ENCODE measurements around the gene ZSCAN21. TPM values are rescaled to one million over a fixed set of nuclear protein-coding genes. Genes with fewer than 3 reads are reported as not detected.
A peak's percentile ranks its signal among the peaks of the same experiment; 100 is the strongest.

Gene ZSCAN21
- total RNA-seq, 2 experiments from 2014 or later: 9.8 to 10.1 TPM

DNA sequence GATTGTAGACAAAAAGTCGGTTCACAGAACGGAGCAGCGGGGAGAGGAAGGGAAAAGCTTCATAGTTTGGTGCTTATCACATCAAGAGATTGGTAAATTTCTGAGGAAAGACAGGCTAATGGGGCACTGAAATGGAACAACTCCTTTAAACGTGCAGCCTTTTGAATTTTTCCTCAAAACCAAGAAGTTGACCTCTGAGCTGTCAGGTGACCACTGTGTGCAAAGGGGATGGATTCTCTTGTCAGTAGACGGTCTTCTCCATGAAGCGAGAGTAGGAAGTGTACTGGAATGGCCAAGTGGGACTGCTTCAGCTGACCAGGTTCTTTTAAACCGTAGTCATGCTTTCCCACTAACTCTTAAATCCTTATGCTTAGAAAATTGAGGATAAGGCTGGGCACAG is 11.2 kb upstream of the ZSCAN21 start:
- H3K36me3 Mint-ChIP-seq: peaks cover 38% of the 10 kb centered on the region
- H3K27ac Mint-ChIP-seq: no peak overlapping the region
- no peaks in the 10 kb centered on the region for H3K27me3 Mint-ChIP-seq
- ATAC-seq (ENCODE audit: low read depth): no peak
- DNase-seq: no peak
- peaks cover 19% of the 10 kb centered on the region for H3K4me1 Mint-ChIP-seq
- H3K4me3 Mint-ChIP-seq: no peak overlapping the region
- H3K9me3 Mint-ChIP-seq: no peaks in the 10 kb centered on the region
- POLR2A ChIA-PET: interaction anchor here (0.6 kb wide), 1 partner anchor 18 kb away, joined by 3 read pairs; no protein-coding TSS in a partner anchor

DNA sequence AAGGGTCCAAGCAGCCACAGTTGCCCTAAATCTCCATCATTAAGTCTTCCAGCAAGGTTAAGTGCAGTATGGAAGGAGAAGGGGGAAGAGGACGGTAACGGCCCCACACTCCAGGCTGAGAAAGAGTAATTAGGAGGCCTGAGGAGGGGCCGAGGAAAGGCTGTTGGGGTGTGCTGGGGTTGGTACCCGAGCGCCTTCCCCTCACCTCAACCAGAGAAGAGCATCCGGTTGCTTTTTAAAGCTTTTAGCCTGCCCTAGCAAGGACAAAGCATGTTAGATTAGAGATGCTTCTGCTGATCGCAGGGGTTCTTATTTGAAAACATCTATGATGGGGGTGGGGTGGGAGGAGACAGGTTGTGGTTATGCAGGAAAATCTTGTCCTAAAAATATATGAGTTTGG is 9.0 kb upstream of the ZSCAN21 start:
- DNase-seq (no peak), ATAC-seq (ENCODE audit: low read depth) (peak; percentile 70)
- Mint-ChIP-seq H3K36me3 (peaks cover 19% of the 10 kb centered on the region), H3K9me3 (no peaks in the 10 kb centered on the region), H3K4me1 (peaks cover 24% of the 10 kb centered on the region), H3K4me3 (no peak overlapping the region), H3K27ac (no peak overlapping the region), H3K27me3 (no peaks in the 10 kb centered on the region)
- POLR2A ChIA-PET: interaction anchor here (1.0 to 1.7 kb wide), 2 partner anchors 9 to 24 kb away, joined by 3 to 5 read pairs; partner anchors contain the start of gene ZSCAN21

DNA sequence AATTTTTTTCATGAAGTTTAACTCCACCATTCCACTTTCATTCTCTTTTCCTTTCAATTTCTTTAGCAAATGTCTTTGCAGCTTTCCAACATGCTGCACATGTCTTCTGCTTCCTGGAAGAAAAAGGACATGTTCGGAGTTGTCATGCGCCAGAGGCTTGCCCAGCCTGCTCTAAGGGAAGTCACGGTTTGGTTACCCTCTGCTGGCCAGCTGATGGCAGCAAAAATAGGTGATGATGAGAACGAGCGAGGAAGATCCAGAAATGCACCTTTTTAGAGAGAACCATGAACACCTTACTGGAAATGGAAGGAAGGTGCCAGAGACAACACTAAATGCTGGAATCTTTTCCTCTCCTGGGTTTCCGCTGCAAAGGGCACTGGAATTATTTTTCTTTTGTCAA is 4.9 kb upstream of the ZSCAN21 start:
- H3K4me3 Mint-ChIP-seq: peak overlapping the region; percentile 16
- no peaks in the 10 kb centered on the region for H3K27me3 Mint-ChIP-seq
- no peaks in the 10 kb centered on the region for H3K9me3 Mint-ChIP-seq
- DNase-seq: no peak
- H3K4me1 Mint-ChIP-seq: peaks cover 20% of the 10 kb centered on the region
- POLR2A ChIA-PET: no interaction called here
- H3K36me3 Mint-ChIP-seq: peaks cover 4% of the 10 kb centered on the region
- H3K27ac Mint-ChIP-seq: no peak overlapping the region
- no peak for ATAC-seq (ENCODE audit: low read depth)

DNA sequence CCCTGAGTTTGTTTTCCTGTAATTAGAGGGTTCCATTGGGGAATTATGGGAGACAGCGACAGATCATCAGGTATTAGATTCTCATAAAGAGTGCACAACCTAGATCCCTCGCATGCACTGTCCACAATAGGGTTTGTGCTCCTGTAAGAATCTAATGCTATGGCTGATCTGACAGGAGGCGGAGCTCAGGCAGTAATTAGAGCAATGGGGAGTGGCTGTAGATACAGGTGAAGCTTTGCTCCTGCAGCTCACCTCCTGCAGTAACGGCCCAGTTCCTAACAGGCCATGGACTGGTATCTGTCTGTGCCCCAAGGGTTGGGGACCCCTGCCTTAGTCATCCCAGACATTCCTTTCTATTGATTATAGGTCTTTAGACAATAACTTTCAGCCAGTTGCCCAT is 894 bp upstream of the ZSCAN21 start:
- ATAC-seq (ENCODE audit: low read depth): no peak
- Mint-ChIP-seq H3K4me1 (peaks cover 16% of the 10 kb centered on the region), H3K36me3 (no peaks in the 10 kb centered on the region), H3K27ac (peak overlapping the region; percentile 54), H3K9me3 (no peaks in the 10 kb centered on the region), H3K27me3 (no peaks in the 10 kb centered on the region), H3K4me3 (peak overlapping the region; percentile 51)
- no peak for DNase-seq
- POLR2A ChIA-PET: interaction anchor here (1.9 kb wide), 1 partner anchor 33 kb away, joined by 9 read pairs; the partner anchor contains the start of gene ZKSCAN1

DNA sequence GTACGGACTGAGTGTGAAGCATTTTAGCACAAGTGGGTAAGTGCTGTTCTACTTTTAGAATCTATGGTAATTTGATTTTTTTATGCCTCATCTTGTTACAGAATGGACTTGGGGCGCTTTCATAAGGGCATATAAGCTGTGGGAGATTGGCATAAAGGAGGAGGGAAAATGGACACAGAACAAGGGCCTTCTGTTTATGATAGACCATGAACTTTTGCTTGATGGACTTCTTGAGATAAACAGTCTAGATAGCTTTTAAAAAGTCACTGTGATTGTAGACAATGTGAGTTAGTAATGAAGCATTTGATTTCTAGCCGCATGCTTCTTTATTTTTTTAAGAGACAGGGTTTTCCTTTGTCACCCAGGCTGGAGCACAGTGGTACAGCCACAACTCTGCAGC is 2.0 kb downstream of the ZSCAN21 start:
- POLR2A ChIA-PET: no interaction called here
- no peak for DNase-seq
- Mint-ChIP-seq H3K27ac (no peak overlapping the region), H3K4me1 (peaks cover 11% of the 10 kb centered on the region), H3K27me3 (no peaks in the 10 kb centered on the region), H3K9me3 (no peaks in the 10 kb centered on the region), H3K36me3 (no peaks in the 10 kb centered on the region), H3K4me3 (peak overlapping the region; percentile 28)
- no peak for ATAC-seq (ENCODE audit: low read depth)

DNA sequence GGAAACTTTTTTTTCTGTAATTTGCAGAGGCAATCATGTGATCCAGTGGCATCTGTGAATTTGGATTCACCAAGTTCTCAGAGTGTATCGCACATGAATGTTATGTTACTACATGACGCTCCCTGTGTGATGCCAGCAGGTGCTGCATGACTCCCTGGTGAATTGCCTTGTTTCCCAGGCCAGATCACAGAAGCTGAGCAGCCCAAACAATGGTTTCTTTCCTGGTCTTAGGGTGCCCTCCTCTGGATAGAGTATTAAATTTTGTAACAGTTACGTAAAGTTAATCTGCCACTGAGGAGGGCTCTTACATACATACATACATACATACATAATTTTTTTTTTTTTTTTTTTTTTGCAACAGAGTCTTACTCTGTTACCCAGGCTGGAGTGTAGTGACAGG is 3.6 kb downstream of the ZSCAN21 start:
- H3K36me3 Mint-ChIP-seq: no peaks in the 10 kb centered on the region
- peaks cover 11% of the 10 kb centered on the region for H3K4me1 Mint-ChIP-seq
- POLR2A ChIA-PET: interaction anchor here (0.7 to 1.0 kb wide), 3 partner anchors 60 to 1268 kb away, joined by 4 to 5 read pairs (median 4); no protein-coding TSS in a partner anchor
- DNase-seq (no peak), ATAC-seq (ENCODE audit: low read depth) (peak; percentile 30)
- no peaks in the 10 kb centered on the region for H3K27me3 Mint-ChIP-seq
- H3K4me3 Mint-ChIP-seq: no peak overlapping the region
- no peaks in the 10 kb centered on the region for H3K9me3 Mint-ChIP-seq
- H3K27ac Mint-ChIP-seq: no peak overlapping the region

DNA sequence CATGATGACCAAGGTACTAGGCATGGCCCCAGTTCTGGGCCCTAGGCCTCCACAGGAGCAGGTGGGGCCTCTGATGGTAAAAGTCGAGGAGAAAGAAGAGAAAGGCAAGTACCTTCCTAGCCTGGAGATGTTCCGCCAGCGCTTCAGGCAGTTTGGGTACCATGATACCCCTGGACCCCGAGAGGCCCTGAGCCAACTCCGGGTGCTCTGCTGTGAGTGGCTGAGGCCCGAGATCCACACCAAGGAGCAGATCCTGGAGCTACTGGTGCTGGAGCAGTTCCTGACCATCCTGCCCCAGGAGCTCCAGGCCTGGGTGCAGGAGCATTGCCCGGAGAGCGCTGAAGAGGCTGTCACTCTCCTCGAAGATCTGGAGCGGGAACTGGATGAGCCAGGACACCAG is 7.4 kb downstream of the ZSCAN21 start:
- Mint-ChIP-seq H3K9me3 (no peaks in the 10 kb centered on the region), H3K4me1 (peaks cover 1% of the 10 kb centered on the region), H3K27me3 (no peaks in the 10 kb centered on the region), H3K36me3 (peaks cover 4% of the 10 kb centered on the region), H3K27ac (no peak overlapping the region), H3K4me3 (no peak overlapping the region)
- DNase-seq (no peak), ATAC-seq (ENCODE audit: low read depth) (no peak)
- POLR2A ChIA-PET: interaction anchor here (0.6 kb wide), 1 partner anchor 33 kb away, joined by 3 read pairs; no protein-coding TSS in a partner anchor

DNA sequence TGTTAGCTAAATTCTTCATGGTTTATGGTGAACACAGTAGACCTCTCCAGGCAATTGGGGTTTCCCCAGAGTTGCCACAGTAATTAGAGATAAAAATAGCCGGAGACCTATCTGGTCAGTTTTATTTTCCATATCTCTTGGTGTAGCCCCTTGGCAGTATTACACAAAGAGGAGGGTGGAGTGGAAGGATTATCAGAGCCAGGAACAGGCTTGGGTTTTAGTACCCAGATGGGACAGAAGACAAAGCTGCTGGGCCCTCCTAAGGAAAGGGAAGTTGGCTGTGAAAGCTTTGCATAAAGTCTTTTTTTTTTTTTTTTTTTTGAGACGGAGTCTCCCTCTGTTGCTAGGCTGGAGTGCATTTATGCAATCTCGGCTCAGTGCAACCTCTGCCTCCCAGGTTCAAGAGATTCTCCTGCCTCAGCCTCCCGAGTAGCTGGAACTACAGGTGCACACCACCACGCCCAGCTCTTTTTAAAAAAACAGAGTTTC is 9.7 kb downstream of the ZSCAN21 start:
- Mint-ChIP-seq H3K9me3 (no peaks in the 10 kb centered on the region), H3K36me3 (peaks cover 7% of the 10 kb centered on the region), H3K27ac (no peak overlapping the region), H3K27me3 (no peaks in the 10 kb centered on the region), H3K4me3 (no peak overlapping the region), H3K4me1 (peaks cover 2% of the 10 kb centered on the region)
- DNase-seq (no peak), ATAC-seq (ENCODE audit: low read depth) (no peak)
- POLR2A ChIA-PET: no interaction called here

DNA sequence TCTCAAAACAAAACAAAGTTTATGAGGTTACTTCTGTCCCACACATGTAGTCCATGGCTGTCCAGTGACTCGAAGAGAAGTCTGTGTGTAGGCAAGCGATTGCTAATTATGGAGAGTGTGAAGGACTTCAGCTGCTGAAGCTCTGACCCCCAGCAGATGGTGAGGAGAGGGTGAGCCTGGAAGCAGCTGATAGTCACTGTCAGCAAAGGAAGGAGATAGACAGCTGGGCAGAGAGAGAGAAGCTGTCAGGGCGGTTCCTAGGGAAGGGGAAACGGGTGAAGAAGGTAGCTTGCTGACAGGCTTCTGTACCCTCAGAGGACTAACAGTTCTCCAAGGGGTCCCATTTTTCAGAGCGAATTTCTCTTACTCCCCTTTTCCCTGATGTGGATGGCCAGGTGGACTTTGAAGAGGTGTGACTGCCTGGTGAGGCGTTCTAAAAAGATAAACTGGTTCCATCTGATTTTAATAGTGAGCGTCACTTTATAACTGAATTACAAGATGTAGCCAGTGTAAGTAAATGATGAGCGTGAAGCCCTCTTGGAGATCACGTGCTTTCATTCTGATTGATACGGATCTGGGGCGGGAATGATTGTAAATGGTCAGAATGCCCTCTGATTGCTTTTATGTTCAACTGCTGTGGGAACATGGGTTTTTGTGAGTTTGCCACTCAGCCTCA is 12.1 kb downstream of the ZSCAN21 start:
- Mint-ChIP-seq H3K9me3 (no peaks in the 10 kb centered on the region), H3K27ac (no peak overlapping the region), H3K27me3 (no peaks in the 10 kb centered on the region), H3K36me3 (peaks cover 9% of the 10 kb centered on the region), H3K4me3 (no peak overlapping the region), H3K4me1 (peaks cover 2% of the 10 kb centered on the region)
- DNase-seq (no peak), ATAC-seq (ENCODE audit: low read depth) (no peak)
- POLR2A ChIA-PET: no interaction called here

DNA sequence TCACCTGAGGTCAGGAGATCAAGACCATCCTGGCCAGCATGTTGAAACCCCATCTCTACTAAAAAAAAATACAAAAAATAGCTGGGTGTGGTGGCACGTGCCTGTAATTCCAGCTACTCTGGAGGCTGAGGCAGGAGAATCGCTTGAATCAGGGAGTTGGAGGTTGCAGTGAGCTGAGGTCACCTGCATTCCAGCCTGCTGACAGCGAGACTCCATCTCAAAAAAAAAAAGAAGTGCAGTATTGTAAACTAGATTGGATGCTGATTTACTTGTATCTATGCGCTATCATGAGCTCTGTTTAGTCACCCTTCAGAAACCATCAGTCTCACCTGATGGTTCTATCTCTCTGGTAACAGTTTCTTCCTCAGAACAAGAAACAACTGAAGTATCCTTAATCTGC is 13.8 kb downstream of the ZSCAN21 start:
- Mint-ChIP-seq H3K4me3 (no peak overlapping the region), H3K4me1 (peaks cover 2% of the 10 kb centered on the region), H3K9me3 (no peaks in the 10 kb centered on the region), H3K27me3 (no peaks in the 10 kb centered on the region), H3K36me3 (peaks cover 20% of the 10 kb centered on the region), H3K27ac (no peak overlapping the region)
- no peak for DNase-seq
- POLR2A ChIA-PET: interaction anchor here (1.0 kb wide), 1 partner anchor 12 kb away, joined by 3 read pairs; no protein-coding TSS in a partner anchor
- no peak for ATAC-seq (ENCODE audit: low read depth)

DNA sequence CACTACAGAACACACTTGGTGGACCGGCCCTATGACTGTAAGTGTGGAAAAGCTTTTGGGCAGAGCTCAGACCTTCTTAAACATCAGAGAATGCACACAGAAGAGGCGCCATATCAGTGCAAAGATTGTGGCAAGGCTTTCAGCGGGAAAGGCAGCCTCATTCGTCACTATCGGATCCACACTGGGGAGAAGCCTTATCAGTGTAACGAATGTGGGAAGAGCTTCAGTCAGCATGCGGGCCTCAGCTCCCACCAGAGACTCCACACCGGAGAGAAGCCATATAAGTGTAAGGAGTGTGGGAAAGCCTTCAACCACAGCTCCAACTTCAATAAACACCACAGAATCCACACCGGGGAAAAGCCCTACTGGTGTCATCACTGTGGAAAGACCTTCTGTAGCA is 14.6 kb downstream of the ZSCAN21 start:
- ATAC-seq (ENCODE audit: low read depth) (no peak), DNase-seq (no peak)
- Mint-ChIP-seq H3K4me3 (no peak overlapping the region), H3K9me3 (no peaks in the 10 kb centered on the region), H3K36me3 (peaks cover 20% of the 10 kb centered on the region), H3K27ac (no peak overlapping the region), H3K27me3 (no peaks in the 10 kb centered on the region), H3K4me1 (peaks cover 2% of the 10 kb centered on the region)
- POLR2A ChIA-PET: no interaction called here

DNA sequence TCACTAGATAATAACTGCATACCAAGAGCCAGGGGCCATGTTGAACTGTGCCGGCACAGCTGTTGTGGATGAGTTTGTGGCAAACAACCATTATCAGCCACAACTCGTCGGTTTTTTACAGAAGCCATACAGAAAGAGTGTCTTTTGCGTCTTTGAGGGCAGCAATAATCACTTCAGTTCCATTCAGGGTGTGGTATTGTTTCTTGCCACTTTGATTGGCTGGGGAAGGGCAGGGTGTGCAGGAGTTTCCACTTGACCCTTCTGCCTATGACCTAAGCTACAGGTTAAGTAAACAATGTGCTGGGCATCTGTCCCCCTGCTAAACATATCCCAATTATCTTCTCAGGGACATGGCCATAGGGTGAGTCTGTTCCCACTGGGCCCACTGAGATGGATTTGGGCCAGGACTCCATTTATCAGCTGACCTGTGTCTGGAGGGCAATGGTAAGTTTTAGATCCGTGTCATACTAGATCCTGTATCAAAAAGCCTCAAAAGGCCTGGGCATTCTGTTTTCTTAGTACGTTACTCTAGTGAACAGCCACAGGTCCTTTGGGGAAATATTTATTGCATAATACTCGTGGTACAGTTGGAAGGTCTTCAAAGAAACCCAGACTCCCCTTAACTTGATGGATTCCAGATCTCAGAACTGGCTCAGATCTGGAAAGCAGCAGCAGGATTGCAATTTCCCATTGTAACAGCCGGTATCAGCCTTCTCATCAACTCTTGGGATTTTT is 16.0 kb downstream of the ZSCAN21 start:
- H3K27ac Mint-ChIP-seq: no peak overlapping the region
- POLR2A ChIA-PET: no interaction called here
- H3K9me3 Mint-ChIP-seq: peaks cover 5% of the 10 kb centered on the region
- ATAC-seq (ENCODE audit: low read depth): no peak
- peaks cover 31% of the 10 kb centered on the region for H3K36me3 Mint-ChIP-seq
- H3K27me3 Mint-ChIP-seq: no peaks in the 10 kb centered on the region
- DNase-seq: no peak
- peaks cover 2% of the 10 kb centered on the region for H3K4me1 Mint-ChIP-seq
- H3K4me3 Mint-ChIP-seq: no peak overlapping the region

DNA sequence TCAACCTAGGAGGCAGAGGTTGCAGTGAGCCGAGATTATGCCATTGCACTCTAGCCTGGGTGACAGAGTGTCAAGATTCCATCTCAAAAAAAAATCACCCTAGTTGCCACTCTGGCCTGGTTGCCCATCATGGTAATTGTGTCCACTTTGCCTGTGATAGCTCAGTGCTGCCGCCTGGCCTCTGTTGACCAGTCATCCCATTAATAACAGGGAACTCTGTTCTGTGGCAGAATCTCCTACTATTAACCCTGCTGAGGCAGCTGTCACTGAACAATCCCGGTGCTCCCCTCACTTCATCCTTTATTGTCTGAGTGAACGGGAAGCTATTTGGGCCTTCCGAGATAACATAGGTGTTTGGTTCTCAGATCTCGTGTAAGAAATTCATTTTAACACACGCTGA is 17.4 kb downstream of the ZSCAN21 start:
- Mint-ChIP-seq H3K4me3 (no peak overlapping the region), H3K27me3 (no peaks in the 10 kb centered on the region), H3K4me1 (peaks cover 2% of the 10 kb centered on the region), H3K27ac (no peak overlapping the region), H3K9me3 (peaks cover 17% of the 10 kb centered on the region), H3K36me3 (peaks cover 41% of the 10 kb centered on the region)
- POLR2A ChIA-PET: interaction anchor here (0.6 kb wide), 1 partner anchor 57 kb away, joined by 3 read pairs; no protein-coding TSS in a partner anchor
- ATAC-seq (ENCODE audit: low read depth) (no peak), DNase-seq (no peak)

DNA sequence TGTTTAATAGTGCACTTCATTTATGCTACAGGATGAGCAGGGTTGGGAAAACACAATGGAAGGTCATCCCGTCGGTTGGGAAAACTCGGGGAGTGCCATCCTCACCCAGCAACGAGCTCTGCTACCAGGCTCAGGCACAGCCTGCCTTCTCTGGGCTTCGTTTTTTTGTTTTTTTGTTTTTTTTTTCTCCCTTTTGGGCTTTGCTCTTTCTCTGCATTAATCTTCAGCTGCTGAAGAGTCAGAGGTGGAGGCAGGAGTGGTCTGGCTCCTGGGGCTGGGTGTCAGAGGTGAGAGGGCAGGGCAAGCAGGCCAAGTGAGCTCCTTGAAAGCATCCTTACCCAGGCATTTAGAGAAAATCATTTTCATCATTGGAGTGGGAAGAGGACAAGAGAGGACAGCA is 20.4 kb downstream of the ZSCAN21 start:
- no peak for ATAC-seq (ENCODE audit: low read depth)
- Mint-ChIP-seq H3K27ac (no peak overlapping the region), H3K4me3 (no peak overlapping the region), H3K9me3 (peaks cover 25% of the 10 kb centered on the region), H3K36me3 (peaks cover 66% of the 10 kb centered on the region), H3K4me1 (no peaks in the 10 kb centered on the region), H3K27me3 (no peaks in the 10 kb centered on the region)
- POLR2A ChIA-PET: no interaction called here
- DNase-seq: no peak
